ENCODE results near the gene FYCO1. TPM values are rescaled to one million over a fixed set of nuclear protein-coding genes. Genes with fewer than 3 reads are reported as not detected.
A peak's percentile ranks its signal among the peaks of the same experiment; 100 is the strongest.

FYCO1 gene
- total and polyA plus RNA-seq, 10 of the 15 experiments (the other 5 are each of a cell fraction or from before 2014, with no cell fraction given) = 1.5 to 8.4 (median 6.5) TPM

DNA sequence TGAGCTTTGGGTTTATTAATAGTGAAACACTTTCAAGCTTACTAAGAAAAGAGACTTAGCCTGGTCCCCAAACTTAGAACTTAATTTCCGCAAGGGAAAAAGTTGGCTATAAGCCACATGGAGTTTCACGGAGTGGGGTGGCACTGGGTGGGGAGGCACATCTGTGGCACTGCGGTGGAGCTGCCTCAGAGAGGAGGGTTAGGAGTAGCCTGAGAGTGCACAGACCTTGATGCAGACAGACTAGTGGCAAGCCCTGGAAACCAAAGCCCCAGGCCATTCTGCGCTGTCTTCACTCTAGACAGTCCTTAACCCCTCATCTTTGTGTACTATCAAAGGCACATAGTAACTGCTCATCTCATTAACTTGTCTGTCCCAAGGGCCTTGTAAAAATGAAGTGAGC, 30.4 kb downstream of the FYCO1 start:
- RAD21 ChIA-PET (ENCODE audit: unreplicated experiment) = interaction anchor here (0.5 to 4.8 kb wide), 4 partner anchors 14 to 112 kb away, joined by 4 to 20 read pairs (median 9); no protein-coding TSS in a partner anchor
- intact Hi-C loops (cut with micrococcal nuclease; ENCODE audit: unreplicated experiment) = no loop called here

DNA sequence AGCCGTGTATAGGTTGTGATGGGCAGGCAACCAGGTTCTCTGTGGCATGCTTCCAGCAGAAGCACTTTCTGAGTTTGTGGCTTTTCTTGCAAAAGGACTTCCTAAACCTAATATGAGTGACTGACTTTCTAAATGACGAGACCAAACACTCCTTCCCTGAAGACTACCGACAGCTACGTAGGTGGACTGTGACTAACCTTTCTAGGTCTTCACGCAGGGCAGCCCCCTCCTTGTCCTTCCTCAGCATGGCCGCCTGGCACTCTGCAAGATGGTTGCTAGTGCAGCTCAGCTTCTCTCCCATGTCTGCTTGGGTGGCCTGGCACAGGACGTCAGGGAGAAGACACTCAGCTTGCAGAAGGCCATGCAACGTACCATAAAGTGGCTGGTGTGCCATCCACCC, 31.5 kb downstream of the FYCO1 start:
- H3K4me1 ChIP-seq (ENCODE audit: control insufficient read depth, insufficient read depth, low read length) = peaks cover 48% of the 10 kb centered on the region
- H3K79me2 ChIP-seq (ENCODE audit: control insufficient read depth, insufficient read depth, low read length) = no peaks in the 10 kb centered on the region
- no peak overlapping the region; the same call in 1 of the 2 replicates for H3K4me2 ChIP-seq (ENCODE audit: control insufficient read depth, insufficient read depth)
- no peak overlapping the region for H2AFZ ChIP-seq (ENCODE audit: control insufficient read depth, low read depth, low read length)
- ATAC-seq = peak; percentile 75
- peak; percentile 83 for FAIRE-seq
- ChIA-PET RAD21 (ENCODE audit: unreplicated experiment) (interaction anchor here (2.0 to 4.8 kb wide), 3 partner anchors 15 to 113 kb away, joined by 5 to 20 read pairs (median 13); no protein-coding TSS in a partner anchor), POLR2A (interaction anchor here (1.0 to 1.9 kb wide), 5 partner anchors 8 to 111 kb away, joined by 3 to 6 read pairs (median 3); no protein-coding TSS in a partner anchor), SMC1A (ENCODE audit: uncharacterized antibody, unreplicated experiment) (interaction anchor here (1.1 to 5.9 kb wide), 11 partner anchors 9 to 449 kb away, joined by 3 to 35 read pairs (median 5); partner anchors contain the start of gene CXCR6), CTCF (interaction anchor here (1.0 to 8.4 kb wide), 10 partner anchors 10 to 120 kb away, joined by 3 to 90 read pairs (median 4); partner anchors contain the start of genes CXCR6 and FYCO1)
- WGBS (ENCODE audit: insufficient coverage, insufficient replicate concordance, low lambda C conversion rate, missing lambda C conversion rate) = 7% methylated on average over 8 of the region's 8 CpGs
- no peak overlapping the region for H3K9ac ChIP-seq (ENCODE audit: control insufficient read depth, insufficient read depth, low read length)
- intact Hi-C loops (cut with micrococcal nuclease; ENCODE audit: unreplicated experiment) = no loop called here
- in situ Hi-C loops (cut with MboI) = no loop called here
- no peaks in the 10 kb centered on the region for H4K20me1 ChIP-seq (ENCODE audit: control insufficient read depth, insufficient read depth)
- no peak overlapping the region for H3K4me3 ChIP-seq
- no peaks in the 10 kb centered on the region for H3K27me3 ChIP-seq (replicated peaks in 1 of 2; ENCODE audit: control insufficient read depth in 2 of 2, insufficient read depth in 2 of 2, low read length in 1 of 2)
- H3K27ac ChIP-seq (ENCODE audit: control insufficient read depth, insufficient read depth) = no peak overlapping the region
- peaks cover 27 to 32% of the 10 kb centered on the region in 2 experiments for H3K36me3 ChIP-seq (ENCODE audit: control insufficient read depth in 2 of 2, insufficient read depth in 2 of 2, low read length in 1 of 2)
- no peaks in the 10 kb centered on the region for H3K9me3 ChIP-seq (replicated peaks; ENCODE audit: control insufficient read depth, insufficient read depth, low read length)
- peak; percentile 31 for DNase-seq (ENCODE audit: low read depth, low spot score)
- BruUV-seq (replicated peaks) = no TSS peak
- TF ChIP-seq MEF2B (IDR thresholded peaks at IDR 0.05; ENCODE audit: partially characterized antibody, poor library complexity, severe bottlenecking) = no peak
- TF ChIP-seq SIX5 (IDR thresholded peaks at IDR 0.05; ENCODE audit: low read depth, low read length, severe bottlenecking) = no peak
- no peak for TF ChIP-seq ZNF24 (IDR thresholded peaks at IDR 0.05)
- peak; percentile 52; the same call in 1 of the 2 replicates for TF ChIP-seq FOXM1 (IDR thresholded peaks at IDR 0.05; ENCODE audit: low read depth, low read length)
- TF ChIP-seq, protein P1, sequence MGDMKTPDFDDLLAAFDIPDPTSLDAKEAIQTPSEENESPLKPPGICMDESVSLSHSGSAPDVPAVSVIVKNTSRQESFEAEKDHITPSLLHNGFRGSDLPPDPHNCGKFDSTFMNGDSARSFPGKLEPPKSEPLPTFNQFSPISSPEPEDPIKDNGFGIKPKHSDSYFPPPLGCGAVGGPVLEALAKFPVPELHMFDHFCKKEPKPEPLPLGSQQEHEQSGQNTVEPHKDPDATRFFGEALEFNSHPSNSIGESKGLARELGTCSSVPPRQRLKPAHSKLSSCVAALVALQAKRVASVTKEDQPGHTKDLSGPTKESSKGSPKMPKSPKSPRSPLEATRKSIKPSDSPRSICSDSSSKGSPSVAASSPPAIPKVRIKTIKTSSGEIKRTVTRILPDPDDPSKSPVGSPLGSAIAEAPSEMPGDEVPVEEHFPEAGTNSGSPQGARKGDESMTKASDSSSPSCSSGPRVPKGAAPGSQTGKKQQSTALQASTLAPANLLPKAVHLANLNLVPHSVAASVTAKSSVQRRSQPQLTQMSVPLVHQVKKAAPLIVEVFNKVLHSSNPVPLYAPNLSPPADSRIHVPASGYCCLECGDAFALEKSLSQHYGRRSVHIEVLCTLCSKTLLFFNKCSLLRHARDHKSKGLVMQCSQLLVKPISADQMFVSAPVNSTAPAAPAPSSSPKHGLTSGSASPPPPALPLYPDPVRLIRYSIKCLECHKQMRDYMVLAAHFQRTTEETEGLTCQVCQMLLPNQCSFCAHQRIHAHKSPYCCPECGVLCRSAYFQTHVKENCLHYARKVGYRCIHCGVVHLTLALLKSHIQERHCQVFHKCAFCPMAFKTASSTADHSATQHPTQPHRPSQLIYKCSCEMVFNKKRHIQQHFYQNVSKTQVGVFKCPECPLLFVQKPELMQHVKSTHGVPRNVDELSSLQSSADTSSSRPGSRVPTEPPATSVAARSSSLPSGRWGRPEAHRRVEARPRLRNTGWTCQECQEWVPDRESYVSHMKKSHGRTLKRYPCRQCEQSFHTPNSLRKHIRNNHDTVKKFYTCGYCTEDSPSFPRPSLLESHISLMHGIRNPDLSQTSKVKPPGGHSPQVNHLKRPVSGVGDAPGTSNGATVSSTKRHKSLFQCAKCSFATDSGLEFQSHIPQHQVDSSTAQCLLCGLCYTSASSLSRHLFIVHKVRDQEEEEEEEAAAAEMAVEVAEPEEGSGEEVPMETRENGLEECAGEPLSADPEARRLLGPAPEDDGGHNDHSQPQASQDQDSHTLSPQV (IDR thresholded peaks at IDR 0.05) = no peak
- TF ChIP-seq RUNX3 (IDR thresholded peaks at IDR 0.05; ENCODE audit: low read length) = peak; percentile 90
- TF ChIP-seq IKZF2 (IDR thresholded peaks at IDR 0.05) = peak in 1 of 2 experiments; percentile 33; a peak in 1 of 4 replicates
- TF ChIP-seq, protein P2, sequence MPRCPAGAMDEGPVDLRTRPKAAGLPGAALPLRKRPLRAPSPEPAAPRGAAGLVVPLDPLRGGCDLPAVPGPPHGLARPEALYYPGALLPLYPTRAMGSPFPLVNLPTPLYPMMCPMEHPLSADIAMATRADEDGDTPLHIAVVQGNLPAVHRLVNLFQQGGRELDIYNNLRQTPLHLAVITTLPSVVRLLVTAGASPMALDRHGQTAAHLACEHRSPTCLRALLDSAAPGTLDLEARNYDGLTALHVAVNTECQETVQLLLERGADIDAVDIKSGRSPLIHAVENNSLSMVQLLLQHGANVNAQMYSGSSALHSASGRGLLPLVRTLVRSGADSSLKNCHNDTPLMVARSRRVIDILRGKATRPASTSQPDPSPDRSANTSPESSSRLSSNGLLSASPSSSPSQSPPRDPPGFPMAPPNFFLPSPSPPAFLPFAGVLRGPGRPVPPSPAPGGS (IDR thresholded peaks at IDR 0.05; ENCODE audit: borderline replicate concordance, insufficient read depth, low read depth, low read length, poor library complexity, severe bottlenecking) = peak; percentile 62
- no peak for TF ChIP-seq NR2C1 (IDR thresholded peaks at IDR 0.05)

More for the DNA sequence above, 30.4 kb downstream of the FYCO1 start:
- peaks cover 27 to 31% of the 10 kb centered on the region in 2 experiments for H3K36me3 ChIP-seq (ENCODE audit: control insufficient read depth in 2 of 2, insufficient read depth in 2 of 2, low read length in 1 of 2)
- in situ Hi-C loops (cut with MboI) = no loop called here
- H2AFZ ChIP-seq (ENCODE audit: control insufficient read depth, low read depth, low read length) = no peak overlapping the region
- DNase-seq (ENCODE audit: low read depth, low spot score) = no peak
- no TSS peak for BruUV-seq (replicated peaks)
- no peak for ATAC-seq
- no peak overlapping the region for H3K27ac ChIP-seq (ENCODE audit: control insufficient read depth, insufficient read depth)
- H3K4me1 ChIP-seq (ENCODE audit: control insufficient read depth, insufficient read depth, low read length) = peaks cover 48% of the 10 kb centered on the region
- ChIA-PET CTCF (interaction anchor here (1.0 to 4.3 kb wide), 7 partner anchors 12 to 114 kb away, joined by 3 to 19 read pairs (median 4); partner anchors contain the start of genes CXCR6 and FYCO1), SMC1A (ENCODE audit: uncharacterized antibody, unreplicated experiment) (interaction anchor here (0.6 to 5.9 kb wide), 16 partner anchors 8 to 451 kb away, joined by 3 to 35 read pairs (median 4); partner anchors contain the start of gene CXCR6), POLR2A (interaction anchor here (0.9 to 1.4 kb wide), 5 partner anchors 9 to 110 kb away, joined by 3 to 7 read pairs (median 4); no protein-coding TSS in a partner anchor)
- no peaks in the 10 kb centered on the region for H3K27me3 ChIP-seq (replicated peaks in 1 of 2; ENCODE audit: control insufficient read depth in 2 of 2, insufficient read depth in 2 of 2, low read length in 1 of 2)
- H4K20me1 ChIP-seq (ENCODE audit: control insufficient read depth, insufficient read depth) = no peaks in the 10 kb centered on the region
- no peaks in the 10 kb centered on the region for H3K9me3 ChIP-seq (replicated peaks; ENCODE audit: control insufficient read depth, insufficient read depth, low read length)
- 75% methylated on average over 4 of the region's 4 CpGs for WGBS (ENCODE audit: insufficient coverage, insufficient replicate concordance, low lambda C conversion rate, missing lambda C conversion rate)
- no peak overlapping the region for H3K9ac ChIP-seq (ENCODE audit: control insufficient read depth, insufficient read depth, low read length)
- TF ChIP-seq JUNB (IDR thresholded peaks at IDR 0.05) (0 out of 2 replicates have a peak, but pooled peaks have one; percentile 23), MXI1 (IDR thresholded peaks at IDR 0.05; ENCODE audit: low read depth, low read length) (no peak)
- H3K79me2 ChIP-seq (ENCODE audit: control insufficient read depth, insufficient read depth, low read length) = no peaks in the 10 kb centered on the region
- FAIRE-seq = no peak
- H3K4me3 ChIP-seq = no peak overlapping the region
- H3K4me2 ChIP-seq (ENCODE audit: control insufficient read depth, insufficient read depth) = no peak overlapping the region

All from GM12878 (cell line).